MM.1S (cell line): ENCODE data around the gene LAMP1.

Experiments
- DNase-seq: peaks from one replicate; pipeline ENCODE4 v3.0.0-alpha.2; 2015
- H2AFZ ChIP-seq: fragments of 300-600 bp; sonication (generic); 2 replicates; pipeline ENCODE4 v1.6.0; 2016; ENCODE audit warnings: antibody characterized with exemption, low read length
- H3F3A ChIP-seq: fragments of 300-600 bp; sonication (generic); 2 replicates; pipeline ENCODE4 v1.6.1; 2016; ENCODE audit warnings: mild to moderate bottlenecking, antibody characterized with exemption, low read length, moderate library complexity, mixed read lengths; ENCODE audit not compliant: insufficient read depth
- H3K27ac ChIP-seq: fragments of 300-600 bp; sonication (generic); 2 replicates; pipeline ENCODE4 v1.5.1; 2016; ENCODE audit warnings: mild to moderate bottlenecking, low read length
- H3K27me3 ChIP-seq: fragments of 300-600 bp; sonication (generic); replicated peaks from 2 replicates; pipeline ENCODE4 v1.6.0; 2016; ENCODE audit warnings: low read length; ENCODE audit not compliant: insufficient read depth
- H3K36me3 ChIP-seq: fragments of 300-600 bp; sonication (generic); replicated peaks from 2 replicates; pipeline ENCODE4 v1.6.1; 2016; ENCODE audit warnings: mild to moderate bottlenecking, low read length, mixed read lengths; ENCODE audit not compliant: insufficient read depth
- H3K4me1 ChIP-seq: fragments of 300-600 bp; sonication (generic); 2 replicates; pipeline ENCODE4 v1.6.1; 2016; ENCODE audit warnings: low read length, mixed read lengths
- H3K4me2 ChIP-seq: fragments of 300-600 bp; sonication (generic); 2 replicates; pipeline ENCODE4 v1.6.0; 2016; ENCODE audit warnings: low read depth, low read length
- H3K4me3 ChIP-seq: fragments of 300-600 bp; sonication (generic); 2 replicates; pipeline ENCODE4 v1.5.1; 2016; ENCODE audit warnings: low read length, mixed read lengths
- H3K79me2 ChIP-seq: fragments of 300-600 bp; sonication (generic); 2 replicates; pipeline ENCODE4 v1.6.1; 2016; ENCODE audit warnings: mixed run types, low read length, mixed read lengths
- H3K9ac ChIP-seq: fragments of 300-600 bp; sonication (generic); 2 replicates; pipeline ENCODE4 v1.6.1; 2016; ENCODE audit warnings: low read length, mixed read lengths
- H3K9me2 ChIP-seq: fragments of 300-600 bp; sonication (generic); replicated peaks from 2 replicates; pipeline ENCODE4 v1.6.1; 2016; ENCODE audit warnings: mild to moderate bottlenecking, low read length, mixed read lengths; ENCODE audit not compliant: insufficient read depth
- H3K9me3 ChIP-seq: fragments of 300-600 bp; sonication (generic); replicated peaks from 2 replicates; pipeline ENCODE4 v1.6.1; 2016; ENCODE audit warnings: mild to moderate bottlenecking, low read length, mixed read lengths; ENCODE audit not compliant: insufficient read depth
- H4K20me1 ChIP-seq: fragments of 300-600 bp; sonication (generic); 2 replicates; pipeline ENCODE4 v1.6.1; 2016; ENCODE audit warnings: mild to moderate bottlenecking, low read length, moderate library complexity, mixed read lengths; ENCODE audit not compliant: insufficient read depth
- CTCF ChIP-seq: fragments of 300-600 bp; sonication (generic); IDR thresholded peaks from 2 replicates; pipeline ENCODE4 v1.5.1; 2016; ENCODE audit warnings: antibody characterized with exemption, low read length, mixed read lengths
- EZH2 ChIP-seq: fragments of 300-600 bp; sonication (generic); optimal IDR thresholded peaks from 2 replicates; pipeline ENCODE3; 2017; ENCODE audit warnings: low read depth, mild to moderate bottlenecking, antibody characterized with exemption, low read length, mixed read lengths
- EZH2phosphoT487 ChIP-seq: fragments of 300-600 bp; sonication (generic); IDR thresholded peaks from 2 replicates; pipeline ENCODE4 v1.6.1; 2018; ENCODE audit warnings: antibody characterized with exemption, low read length

Gene LAMP1

GRCh38 chr13:113361406-113361805, 64.4 kb downstream of the LAMP1 start:
- H3K4me2 ChIP-seq, result no peak overlapping the region
- no peak overlapping the region for H3K9ac ChIP-seq
- H3K4me3 ChIP-seq, result no peak overlapping the region
- H3K9me3 ChIP-seq, result no peaks in the 10 kb centered on the region
- no peaks in the 10 kb centered on the region for H3K36me3 ChIP-seq
- no peak overlapping the region for H2AFZ ChIP-seq
- H3F3A ChIP-seq, result no peaks in the 10 kb centered on the region
- TF ChIP-seq EZH2phosphoT487 (no peak), CTCF (no peak), EZH2 (no peak)
- H3K79me2 ChIP-seq, result no peaks in the 10 kb centered on the region
- no peaks in the 10 kb centered on the region for H4K20me1 ChIP-seq
- no peaks in the 10 kb centered on the region for H3K4me1 ChIP-seq
- no peak overlapping the region for H3K27ac ChIP-seq
- peaks cover 80% of the 10 kb centered on the region for H3K27me3 ChIP-seq
- DNase-seq, result no peak
- H3K9me2 ChIP-seq, result no peaks in the 10 kb centered on the region

- Histone ChIP-seq H3F3A (no peaks in the 10 kb centered on the region), H4K20me1 (no peaks in the 10 kb centered on the region), H3K9me2 (no peaks in the 10 kb centered on the region), H3K9ac (no peak overlapping the region), H3K4me1 (no peaks in the 10 kb centered on the region), H3K4me2 (no peak overlapping the region), H3K4me3 (no peak overlapping the region), H3K27ac (no peak overlapping the region), H3K27me3 (peaks cover 70% of the 10 kb centered on the region), H3K9me3 (no peaks in the 10 kb centered on the region), H3K36me3 (no peaks in the 10 kb centered on the region), H2AFZ (no peak overlapping the region), H3K79me2 (no peaks in the 10 kb centered on the region)
- TF ChIP-seq CTCF (no peak), EZH2 (no peak), EZH2phosphoT487 (no peak)
- DNase-seq, result no peak
Measured at GRCh38 chr13:113364311-113364889, 67.4 kb downstream of the LAMP1 start.

GRCh38 chr13:113364901-113365582, 68.0 kb downstream of the LAMP1 start:
- H3K4me1 ChIP-seq, result no peaks in the 10 kb centered on the region
- H4K20me1 ChIP-seq, result no peaks in the 10 kb centered on the region
- no peak overlapping the region for H2AFZ ChIP-seq
- H3K9ac ChIP-seq, result no peak overlapping the region
- H3F3A ChIP-seq, result no peaks in the 10 kb centered on the region
- H3K36me3 ChIP-seq, result no peaks in the 10 kb centered on the region
- TF ChIP-seq EZH2, result no peak
- TF ChIP-seq EZH2phosphoT487, result no peak
- no peak for TF ChIP-seq CTCF
- no peaks in the 10 kb centered on the region for H3K9me2 ChIP-seq
- no peak overlapping the region for H3K27ac ChIP-seq
- no peak for DNase-seq
- no peak overlapping the region for H3K4me3 ChIP-seq
- peaks cover 64% of the 10 kb centered on the region for H3K27me3 ChIP-seq
- H3K9me3 ChIP-seq, result no peaks in the 10 kb centered on the region
- H3K4me2 ChIP-seq, result no peak overlapping the region
- H3K79me2 ChIP-seq, result no peaks in the 10 kb centered on the region
